GM19025 (cell line): ENCODE results near the gene RACGAP1.
A peak's percentile ranks its signal among the peaks of the same experiment; 100 is the strongest.

ENCODE experiments used
- ATAC-seq: cut with Tn5 transposase; IDR thresholded peaks from one replicate; pipeline ENCODE4 v1.9.1; 2021; ENCODE audit warnings: mild to moderate bottlenecking, low read depth, moderate library complexity; ENCODE audit not compliant: unreplicated experiment

RACGAP1 gene, protein sequence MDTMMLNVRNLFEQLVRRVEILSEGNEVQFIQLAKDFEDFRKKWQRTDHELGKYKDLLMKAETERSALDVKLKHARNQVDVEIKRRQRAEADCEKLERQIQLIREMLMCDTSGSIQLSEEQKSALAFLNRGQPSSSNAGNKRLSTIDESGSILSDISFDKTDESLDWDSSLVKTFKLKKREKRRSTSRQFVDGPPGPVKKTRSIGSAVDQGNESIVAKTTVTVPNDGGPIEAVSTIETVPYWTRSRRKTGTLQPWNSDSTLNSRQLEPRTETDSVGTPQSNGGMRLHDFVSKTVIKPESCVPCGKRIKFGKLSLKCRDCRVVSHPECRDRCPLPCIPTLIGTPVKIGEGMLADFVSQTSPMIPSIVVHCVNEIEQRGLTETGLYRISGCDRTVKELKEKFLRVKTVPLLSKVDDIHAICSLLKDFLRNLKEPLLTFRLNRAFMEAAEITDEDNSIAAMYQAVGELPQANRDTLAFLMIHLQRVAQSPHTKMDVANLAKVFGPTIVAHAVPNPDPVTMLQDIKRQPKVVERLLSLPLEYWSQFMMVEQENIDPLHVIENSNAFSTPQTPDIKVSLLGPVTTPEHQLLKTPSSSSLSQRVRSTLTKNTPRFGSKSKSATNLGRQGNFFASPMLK

DNA sequence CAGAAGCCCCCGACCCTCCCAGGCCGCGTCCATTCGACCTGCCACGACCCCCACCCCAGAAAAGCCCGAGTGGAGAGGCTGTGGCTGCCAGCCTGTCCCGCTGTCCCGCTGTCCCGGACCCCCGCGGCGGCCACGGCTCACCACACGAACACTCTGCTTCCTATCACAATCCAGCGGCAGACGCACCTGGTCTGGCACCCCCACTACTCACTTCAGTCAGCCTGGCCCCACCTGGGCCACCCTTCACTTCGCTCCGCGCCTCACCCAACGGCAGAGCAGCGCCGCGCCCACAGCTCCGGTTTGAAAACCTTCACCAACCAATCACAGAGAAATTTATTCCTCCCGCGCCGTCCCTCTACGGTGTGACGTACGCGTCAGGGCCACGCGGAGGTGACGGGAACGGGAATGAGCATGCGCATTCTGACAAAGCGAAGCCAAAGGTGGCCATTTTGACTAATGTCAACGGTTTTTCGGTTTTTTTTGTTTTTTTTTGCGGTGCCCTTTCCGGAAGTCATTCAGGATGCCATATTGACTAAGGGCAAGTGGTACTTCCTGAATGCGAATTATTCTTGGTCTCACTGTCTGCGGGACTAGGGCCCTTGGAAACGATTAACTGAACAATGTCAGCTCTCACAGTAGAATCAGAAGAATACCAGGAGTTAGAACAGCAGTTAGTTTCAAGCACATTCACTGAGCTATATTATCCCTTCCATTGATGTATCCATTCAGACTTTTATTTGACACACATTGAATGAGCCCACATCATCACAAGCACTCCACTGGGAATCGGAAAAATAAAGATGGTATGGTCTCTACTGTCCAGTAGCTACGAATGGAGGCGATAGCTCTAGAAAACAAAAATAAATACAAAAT is at the start of gene RACGAP1:
Gene RACGAP1 (minus strand): TSS at position 308 of the 873 bp plus-strand sequence. CDS start 8,779 bp downstream, outside the sequence.
- ATAC-seq: peak; percentile 98

DNA sequence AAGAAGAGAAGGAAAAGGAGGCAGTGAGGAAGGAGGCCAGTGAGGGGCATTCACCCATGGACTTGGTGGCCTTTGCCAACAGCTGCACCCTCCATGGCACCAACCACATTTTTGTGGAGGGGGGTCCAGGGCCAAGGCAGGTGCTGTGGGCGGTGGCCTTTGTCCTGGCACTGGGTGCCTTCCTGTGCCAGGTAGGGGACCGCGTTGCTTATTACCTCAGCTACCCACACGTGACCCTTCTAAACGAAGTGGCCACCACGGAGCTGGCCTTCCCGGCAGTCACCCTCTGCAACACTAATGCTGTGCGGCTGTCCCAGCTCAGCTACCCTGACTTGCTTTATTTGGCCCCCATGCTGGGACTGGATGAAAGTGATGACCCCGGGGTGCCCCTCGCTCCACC is 48.4 kb upstream of the RACGAP1 start:
- no peak for ATAC-seq

DNA sequence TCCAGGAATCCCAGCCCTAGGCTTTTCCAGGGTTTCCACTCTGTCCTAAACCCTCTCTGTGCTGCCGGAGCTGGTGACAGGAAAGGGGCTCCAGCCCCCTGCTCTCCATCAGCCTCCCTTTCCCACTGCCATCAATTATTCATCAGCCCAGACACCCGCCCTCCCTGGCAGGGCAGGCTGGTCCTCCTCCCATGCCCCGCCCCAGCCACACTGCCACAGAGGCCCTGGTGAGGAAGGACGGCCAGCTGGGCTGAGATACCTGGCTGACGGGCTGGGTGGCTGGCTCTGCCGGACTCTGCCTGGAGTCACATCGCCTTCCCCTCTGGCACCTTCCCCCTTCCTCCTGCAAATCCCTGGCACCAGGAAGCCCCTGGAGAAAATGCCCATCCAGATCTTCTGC is 47.9 kb upstream of the RACGAP1 start:
- ATAC-seq: no peak

DNA sequence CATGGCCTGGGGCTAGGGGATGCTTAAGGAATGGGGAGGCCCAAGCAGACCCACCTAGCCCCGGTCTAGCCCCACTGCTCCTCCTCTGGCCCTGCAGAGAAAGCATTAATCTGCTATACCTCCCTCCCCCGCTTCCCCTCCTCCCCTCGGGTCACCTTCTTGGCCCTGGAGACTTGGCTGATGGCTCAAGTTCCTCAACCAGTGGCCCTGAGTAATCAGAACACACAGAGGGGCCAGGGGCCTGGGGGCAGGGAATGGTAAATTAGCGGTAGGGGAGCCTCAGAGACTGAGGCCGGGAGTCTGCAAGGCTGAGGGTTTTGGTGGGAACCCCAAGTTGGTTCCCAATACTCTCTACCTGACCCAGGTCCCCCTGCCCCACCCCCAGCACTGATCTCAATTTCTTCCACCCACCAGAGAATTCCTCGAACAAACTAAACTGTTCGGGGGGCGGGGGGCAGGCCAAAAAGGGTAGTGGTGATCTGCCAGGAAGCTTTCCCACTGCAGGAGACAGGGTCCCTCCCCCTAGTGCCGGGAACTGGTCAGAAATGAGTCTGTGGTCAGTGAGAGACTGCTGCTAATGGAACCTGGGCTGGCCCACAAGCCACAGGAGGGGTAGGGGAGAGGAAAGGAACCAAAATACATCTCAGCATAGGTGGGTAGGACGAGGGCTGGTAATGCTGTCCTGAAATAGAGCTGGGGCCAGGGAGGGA is 47.1 kb upstream of the RACGAP1 start:
- no peak for ATAC-seq

DNA sequence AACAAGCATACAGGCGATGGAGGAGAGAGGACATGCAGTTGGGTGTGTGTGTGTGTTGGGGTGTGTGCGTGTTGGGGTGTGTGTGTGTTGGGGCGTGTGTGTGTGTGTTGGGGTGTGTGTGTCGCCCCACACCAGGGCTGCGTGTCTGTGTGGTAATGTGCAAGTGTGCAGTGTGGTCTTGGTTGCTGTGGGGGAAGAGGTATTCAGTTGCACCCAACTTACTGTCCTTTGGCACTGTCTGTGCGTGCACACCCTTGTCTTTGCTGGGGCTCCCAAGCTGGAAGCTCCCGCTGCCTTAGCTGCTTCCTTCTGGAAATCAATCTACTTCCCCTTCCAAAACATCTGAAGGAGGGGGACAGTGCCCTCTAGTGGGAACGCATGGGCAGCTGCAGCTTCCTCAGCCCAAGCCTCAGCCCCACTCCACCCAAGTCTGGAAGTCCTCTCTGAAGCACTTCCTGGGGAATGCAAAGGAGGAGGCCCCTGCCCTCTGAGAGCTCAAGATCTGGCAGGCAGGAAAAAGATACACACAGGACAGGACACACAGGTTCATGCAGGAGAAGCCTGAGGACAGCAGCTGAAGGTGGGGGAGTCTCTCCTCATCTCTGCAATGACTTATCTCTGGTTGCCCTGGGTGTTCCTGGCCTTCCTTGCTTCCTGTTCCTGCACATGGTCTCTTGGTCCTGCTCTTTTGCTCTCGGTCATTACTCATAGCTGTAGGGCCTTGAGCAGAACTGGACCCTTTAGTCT is 45.2 kb upstream of the RACGAP1 start:
- no peak for ATAC-seq

DNA sequence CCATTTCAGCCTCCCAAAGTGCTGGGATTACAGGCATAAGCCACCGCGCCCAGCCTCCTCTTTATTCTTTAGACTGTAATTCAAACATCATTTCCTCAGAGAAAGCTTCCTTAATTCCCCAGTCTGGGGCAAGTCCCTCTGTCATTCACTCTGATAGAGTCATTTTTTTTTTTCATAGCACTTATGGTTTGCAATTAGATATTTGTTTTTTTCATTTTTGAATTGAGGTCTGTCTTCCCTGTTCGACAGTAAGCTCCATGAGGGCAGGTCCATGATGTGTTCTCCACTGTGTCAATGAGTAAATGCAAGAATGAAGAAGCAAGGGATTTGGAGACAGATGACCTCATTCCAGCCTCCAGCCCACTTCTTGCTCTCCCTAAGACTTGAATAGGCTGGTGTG is 44.2 kb upstream of the RACGAP1 start:
- no peak for ATAC-seq

DNA sequence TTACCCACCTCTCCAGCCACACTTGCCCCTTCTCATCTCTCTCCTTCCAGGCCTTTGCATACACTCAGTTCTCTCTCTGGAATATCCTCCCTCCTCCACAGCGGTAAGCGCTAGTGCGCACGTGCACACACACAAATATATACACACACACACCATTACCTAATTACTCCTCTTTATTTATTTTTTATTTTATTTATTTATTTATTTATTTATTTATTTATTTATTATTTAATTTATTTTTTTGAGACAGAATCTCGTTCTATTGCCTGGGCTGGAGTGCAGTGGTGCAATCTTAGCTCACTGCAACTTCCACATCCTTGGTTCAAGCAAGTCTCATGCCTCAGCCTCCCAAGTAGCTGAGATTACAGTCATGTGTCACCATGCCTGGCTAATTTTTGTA is 43.8 kb upstream of the RACGAP1 start:
- ATAC-seq: no peak

DNA sequence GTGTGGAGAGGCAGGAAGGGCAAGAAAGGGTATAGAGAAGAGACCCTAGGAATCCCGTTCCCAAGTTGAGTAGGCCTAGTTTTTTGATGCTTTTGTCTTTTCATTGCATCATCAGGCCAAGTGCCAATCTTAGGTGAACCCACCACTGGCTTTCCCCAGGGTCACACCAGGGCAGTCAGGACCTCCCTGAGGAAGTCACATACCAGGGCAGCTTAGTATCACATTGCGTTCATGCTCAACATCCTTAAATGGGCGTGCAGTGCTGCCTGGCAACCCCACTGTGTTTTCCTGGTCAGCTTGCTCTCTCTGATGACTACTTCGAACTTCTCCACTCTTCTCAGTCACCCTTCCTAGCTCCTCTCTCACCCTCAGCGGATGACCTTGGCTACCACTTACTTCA is 41.1 kb upstream of the RACGAP1 start:
- ATAC-seq: no peak

DNA sequence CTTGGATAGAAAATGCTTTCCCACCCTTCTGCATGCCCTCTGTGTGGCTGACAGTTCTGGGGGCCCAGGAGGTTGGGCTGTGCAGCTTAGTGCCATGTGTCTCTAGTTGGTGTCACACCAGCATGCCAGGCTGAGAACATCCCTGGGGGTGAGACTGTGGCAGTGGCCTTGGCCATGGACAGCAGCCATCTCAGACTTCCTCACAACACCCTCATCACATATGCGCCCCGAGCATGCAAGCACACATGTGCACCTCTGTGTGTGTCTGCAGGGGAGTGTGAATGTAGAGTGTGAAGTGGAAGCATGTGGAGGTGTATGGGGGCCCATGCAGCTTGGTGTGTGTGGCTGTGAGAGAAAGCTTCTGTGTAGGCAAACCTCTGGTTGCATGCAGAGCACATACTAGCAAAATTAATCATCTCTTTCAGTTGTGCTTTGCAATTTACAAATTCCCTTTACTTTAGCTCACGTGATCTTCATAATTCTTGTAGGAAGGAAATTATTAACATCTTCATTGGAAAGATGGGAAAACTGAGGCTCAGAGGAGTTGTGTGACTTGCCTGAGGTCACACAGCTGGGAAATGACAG is 40.5 kb upstream of the RACGAP1 start:
- ATAC-seq: no peak

DNA sequence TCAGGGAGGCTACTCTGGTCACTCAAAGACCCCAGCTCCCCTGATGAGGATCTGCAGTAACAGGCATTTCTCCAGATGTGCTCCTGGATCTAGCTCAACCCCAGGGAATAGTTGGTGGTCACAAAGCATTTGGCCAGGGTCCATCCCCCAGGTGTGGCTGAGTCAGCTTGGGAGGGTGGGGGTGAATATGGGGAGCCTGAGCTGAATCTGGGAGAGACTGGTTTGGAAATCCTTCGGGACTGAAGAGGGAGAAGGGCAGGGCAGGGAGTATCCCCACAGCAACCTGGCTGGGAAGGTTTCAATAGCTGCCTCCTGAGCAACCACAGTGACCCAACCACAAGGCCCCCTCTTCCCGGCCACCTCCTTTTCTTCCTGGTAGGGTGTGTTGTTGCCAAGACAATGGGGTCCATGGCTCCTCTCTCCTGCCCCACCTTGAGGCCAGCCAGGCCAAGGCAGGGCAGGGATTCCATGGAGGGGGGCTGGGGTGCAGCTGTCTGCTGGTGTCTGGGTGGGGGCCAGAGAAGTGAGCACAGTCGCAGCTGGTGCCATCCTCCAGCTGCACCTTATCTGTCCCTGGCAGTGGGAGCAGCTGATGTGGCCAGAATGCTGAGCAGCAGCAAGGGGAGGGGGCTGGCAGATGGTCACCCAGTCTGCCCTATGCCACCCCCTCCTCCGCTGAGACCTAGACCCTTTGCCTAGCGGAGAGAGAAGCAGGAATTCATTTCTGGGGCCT is 37.6 kb upstream of the RACGAP1 start:
- ATAC-seq: no peak

DNA sequence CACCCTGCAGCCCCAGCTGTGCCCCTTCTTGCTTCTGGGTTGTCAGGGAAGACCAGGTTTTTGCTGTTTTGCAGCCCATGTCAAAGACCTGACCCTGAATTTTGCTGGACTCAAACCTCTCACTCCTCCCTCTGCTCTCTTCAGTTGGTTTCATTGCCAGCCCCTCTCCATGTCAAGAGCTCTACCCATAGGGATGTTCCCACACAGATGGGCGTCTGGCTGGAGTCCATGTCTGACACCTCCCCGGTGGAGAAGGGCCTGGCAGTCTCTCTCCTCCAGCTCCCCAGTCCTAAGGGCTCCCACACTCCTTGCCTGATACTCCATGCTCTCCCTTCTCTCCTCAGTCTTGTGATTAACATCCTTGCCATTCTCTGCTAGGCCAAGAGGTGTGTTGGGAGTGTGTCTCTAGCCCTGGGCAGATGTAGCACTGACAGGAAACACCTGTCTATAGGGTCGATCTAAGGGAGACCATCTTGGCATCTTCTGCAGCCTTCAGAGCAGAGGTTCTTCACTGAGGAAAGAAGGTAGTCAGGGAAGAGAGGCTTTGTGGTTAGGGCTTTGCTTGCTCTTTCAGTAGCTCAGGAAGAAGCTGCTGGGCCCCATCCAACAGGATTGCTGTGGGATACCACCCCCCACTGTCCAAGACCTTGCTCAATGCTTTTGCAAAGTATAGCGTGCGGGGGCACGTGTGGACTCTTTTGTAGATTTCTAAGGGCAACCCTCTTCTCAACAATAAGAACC is 36.8 kb upstream of the RACGAP1 start:
- no peak for ATAC-seq

DNA sequence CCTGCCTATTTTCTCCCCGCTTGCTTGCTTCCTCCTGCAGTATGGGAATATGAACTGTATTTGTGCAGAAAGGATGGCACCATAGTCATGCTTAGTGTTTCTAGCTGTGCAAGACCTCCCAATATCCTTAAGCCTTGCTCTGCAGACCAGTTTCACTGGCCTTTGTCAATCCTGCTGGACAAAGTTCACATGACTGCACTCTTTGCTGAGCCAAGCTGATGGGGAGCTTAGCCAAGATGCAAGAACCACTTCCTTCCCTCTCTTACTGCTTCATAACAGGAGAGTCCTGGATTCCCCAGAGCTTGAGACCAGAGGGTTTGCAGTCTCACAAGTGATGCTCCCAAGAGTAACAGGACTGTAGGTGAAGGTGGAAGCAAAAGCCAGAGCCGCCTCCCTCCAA is 35.9 kb upstream of the RACGAP1 start:
- no peak for ATAC-seq

DNA sequence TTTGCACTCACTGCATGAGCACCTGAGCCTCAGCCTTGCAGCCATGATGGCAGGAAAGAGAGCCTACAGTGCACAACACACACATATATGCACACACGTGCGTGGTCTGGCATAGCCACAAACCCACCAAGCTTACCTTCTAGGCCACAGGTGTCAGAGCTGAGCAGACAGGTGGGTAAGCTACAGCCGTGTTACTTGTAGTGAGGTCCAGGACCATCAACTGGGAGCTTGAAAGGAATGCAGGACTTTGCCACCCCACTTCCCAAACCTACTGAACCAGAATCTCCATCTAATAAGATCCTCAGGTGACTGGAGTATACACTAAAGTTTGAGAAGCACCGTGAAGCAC is 34.8 kb upstream of the RACGAP1 start:
- no peak for ATAC-seq

DNA sequence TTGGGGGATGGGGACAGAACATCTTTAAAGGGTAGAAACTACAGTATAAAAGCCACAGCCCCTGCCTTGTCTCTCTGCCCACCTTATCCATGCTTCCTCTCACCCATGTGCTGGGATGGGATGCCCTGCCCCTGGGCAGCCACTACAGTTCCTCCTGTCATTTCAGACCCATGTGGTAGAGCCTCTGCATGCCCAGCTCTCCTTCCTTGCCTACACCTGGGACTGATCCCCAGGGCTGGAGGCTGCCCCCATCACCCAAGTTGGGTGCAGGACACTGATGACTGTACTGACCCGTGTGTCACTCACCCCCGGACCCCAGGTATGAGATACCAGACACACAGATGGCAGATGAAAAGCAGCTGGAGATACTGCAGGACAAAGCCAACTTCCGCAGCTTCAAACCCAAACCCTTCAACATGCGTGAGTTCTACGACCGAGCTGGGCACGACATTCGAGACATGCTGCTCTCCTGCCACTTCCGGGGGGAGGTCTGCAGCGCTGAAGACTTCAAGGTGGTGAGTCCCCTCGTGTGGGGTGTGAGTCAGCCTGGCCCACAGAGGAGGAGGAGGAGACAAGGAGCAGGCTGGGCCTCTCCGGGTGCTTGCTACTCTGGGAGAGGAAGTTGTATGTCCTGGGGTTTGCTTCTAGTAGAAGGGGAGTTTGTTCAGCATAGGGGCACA is 34.3 kb upstream of the RACGAP1 start:
- no peak for ATAC-seq

DNA sequence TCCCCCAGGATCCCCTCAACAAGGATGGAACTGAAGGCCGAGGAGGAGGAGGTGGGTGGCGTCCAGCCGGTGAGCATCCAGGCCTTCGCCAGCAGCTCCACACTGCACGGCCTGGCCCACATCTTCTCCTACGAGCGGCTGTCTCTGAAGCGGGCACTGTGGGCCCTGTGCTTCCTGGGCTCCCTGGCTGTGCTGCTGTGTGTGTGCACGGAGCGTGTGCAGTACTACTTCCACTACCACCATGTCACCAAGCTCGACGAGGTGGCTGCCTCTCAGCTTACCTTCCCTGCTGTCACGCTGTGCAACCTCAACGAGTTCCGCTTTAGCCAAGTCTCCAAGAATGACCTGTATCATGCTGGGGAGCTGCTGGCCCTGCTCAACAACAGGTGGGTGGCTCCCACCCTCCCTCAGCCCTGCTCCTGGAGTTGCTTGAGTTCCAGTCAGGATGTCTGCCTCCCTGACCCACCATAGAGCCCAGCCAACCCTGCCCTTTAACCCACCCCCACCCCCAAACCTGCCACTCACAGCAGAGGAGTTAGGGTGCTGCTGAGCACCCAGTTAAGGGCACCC is 33.5 kb upstream of the RACGAP1 start:
- no peak for ATAC-seq

DNA sequence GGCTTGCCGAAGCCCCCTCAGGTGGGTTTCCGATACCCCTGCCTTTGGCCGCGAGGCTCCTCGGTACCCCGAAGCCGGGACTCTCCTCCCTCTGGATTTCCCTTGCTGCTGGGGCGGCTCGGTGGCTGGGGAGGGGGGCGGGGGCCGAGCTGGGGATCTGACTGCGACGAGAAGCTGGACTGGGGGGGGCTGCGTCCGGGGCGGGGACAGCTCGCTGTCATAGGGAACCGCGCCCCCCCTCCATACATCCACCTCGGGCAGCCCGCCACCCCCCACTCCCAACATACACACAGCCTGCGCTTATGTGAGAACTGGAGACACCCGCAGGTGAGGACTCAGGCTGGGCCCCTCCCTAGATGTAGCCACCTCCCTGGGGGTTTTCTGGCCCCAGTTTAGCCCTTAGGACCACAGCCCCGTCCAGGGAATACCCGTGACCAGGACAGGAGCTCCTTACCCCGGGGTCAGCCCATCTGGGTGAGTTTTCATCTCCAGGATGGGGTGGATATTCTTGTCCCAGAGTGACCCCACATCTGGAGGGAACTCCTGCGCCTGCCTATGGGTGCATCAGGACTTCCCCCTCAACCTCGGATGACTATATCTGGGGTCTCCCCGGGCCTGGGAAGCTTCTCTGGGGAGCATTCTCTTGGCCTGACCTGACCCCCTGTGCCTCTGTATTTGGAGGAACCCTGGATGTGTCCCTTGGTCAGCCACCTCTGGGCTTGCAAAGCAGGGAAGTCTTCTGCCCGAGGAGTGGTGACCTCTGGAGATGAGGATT is 32.8 kb upstream of the RACGAP1 start:
- ATAC-seq: no peak
